Measurements from ENCODE around the gene OSBP2. TPM values are rescaled to one million over a fixed set of nuclear protein-coding genes. Genes with fewer than 3 reads are reported as not detected.

OSBP2 gene
- total and polyA plus RNA-seq, 2 of the 13 experiments (the other 11 are each of a cell fraction or from before 2014, with no cell fraction given) = 5.0 to 7.7 TPM

DNA sequence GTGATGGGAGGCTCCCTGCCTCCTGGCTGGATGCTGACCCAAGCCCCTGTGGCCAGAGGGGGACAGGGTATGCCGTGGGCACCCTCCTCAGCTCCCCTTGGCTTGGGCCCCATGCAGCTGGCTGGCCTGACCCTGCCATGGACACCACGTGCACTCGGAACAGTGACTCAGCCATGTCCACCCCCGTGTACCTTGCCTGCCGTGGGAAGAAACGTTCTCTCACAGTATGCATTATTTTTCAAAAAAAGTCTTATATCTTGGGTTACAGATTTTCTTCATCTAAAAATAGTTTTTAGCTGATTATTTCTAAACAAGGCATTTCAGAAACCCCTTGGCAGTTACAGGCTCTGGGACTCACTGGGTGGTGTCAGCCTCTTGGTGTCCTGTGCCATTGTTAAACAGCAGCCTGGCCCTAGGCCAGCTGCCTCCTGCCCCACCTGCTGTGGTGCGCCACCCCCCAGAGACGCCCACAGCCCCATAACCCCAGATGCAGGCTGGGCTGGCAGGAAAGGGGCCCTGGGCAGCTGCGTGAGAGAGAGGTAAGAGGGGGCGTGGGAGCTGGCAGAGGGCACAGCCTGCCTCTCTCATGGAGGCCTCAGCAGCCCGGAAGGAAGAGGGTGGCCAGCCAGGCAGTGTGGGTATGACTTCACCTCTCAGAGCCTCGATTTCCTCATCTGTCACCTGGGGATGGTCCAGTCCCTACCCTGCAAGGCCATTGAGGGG, 174.2 kb downstream of the OSBP2 start (continued):
- TF ChIP-seq, protein P1, sequence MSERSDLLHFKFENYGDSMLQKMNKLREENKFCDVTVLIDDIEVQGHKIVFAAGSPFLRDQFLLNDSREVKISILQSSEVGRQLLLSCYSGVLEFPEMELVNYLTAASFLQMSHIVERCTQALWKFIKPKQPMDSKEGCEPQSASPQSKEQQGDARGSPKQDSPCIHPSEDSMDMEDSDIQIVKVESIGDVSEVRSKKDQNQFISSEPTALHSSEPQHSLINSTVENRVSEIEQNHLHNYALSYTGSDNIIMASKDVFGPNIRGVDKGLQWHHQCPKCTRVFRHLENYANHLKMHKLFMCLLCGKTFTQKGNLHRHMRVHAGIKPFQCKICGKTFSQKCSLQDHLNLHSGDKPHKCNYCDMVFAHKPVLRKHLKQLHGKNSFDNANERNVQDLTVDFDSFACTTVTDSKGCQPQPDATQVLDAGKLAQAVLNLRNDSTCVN (CRISPR knock-in tag; IDR thresholded peaks at IDR 0.05; ENCODE audit: borderline replicate concordance) = no peak
- TF ChIP-seq, protein P2, sequence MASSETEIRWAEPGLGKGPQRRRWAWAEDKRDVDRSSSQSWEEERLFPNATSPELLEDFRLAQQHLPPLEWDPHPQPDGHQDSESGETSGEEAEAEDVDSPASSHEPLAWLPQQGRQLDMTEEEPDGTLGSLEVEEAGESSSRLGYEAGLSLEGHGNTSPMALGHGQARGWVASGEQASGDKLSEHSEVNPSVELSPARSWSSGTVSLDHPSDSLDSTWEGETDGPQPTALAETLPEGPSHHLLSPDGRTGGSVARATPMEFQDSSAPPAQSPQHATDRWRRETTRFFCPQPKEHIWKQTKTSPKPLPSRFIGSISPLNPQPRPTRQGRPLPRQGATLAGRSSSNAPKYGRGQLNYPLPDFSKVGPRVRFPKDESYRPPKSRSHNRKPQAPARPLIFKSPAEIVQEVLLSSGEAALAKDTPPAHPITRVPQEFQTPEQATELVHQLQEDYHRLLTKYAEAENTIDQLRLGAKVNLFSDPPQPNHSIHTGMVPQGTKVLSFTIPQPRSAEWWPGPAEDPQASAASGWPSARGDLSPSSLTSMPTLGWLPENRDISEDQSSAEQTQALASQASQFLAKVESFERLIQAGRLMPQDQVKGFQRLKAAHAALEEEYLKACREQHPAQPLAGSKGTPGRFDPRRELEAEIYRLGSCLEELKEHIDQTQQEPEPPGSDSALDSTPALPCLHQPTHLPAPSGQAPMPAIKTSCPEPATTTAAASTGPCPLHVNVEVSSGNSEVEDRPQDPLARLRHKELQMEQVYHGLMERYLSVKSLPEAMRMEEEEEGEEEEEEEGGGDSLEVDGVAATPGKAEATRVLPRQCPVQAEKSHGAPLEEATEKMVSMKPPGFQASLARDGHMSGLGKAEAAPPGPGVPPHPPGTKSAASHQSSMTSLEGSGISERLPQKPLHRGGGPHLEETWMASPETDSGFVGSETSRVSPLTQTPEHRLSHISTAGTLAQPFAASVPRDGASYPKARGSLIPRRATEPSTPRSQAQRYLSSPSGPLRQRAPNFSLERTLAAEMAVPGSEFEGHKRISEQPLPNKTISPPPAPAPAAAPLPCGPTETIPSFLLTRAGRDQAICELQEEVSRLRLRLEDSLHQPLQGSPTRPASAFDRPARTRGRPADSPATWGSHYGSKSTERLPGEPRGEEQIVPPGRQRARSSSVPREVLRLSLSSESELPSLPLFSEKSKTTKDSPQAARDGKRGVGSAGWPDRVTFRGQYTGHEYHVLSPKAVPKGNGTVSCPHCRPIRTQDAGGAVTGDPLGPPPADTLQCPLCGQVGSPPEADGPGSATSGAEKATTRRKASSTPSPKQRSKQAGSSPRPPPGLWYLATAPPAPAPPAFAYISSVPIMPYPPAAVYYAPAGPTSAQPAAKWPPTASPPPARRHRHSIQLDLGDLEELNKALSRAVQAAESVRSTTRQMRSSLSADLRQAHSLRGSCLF (CRISPR knock-in tag; IDR thresholded peaks at IDR 0.05; ENCODE audit: borderline replicate concordance) = no peak
- no peak for TF ChIP-seq ZNF496 (CRISPR knock-in tag; IDR thresholded peaks at IDR 0.05; ENCODE audit: insufficient replicate concordance)
- TF ChIP-seq, protein P3, sequence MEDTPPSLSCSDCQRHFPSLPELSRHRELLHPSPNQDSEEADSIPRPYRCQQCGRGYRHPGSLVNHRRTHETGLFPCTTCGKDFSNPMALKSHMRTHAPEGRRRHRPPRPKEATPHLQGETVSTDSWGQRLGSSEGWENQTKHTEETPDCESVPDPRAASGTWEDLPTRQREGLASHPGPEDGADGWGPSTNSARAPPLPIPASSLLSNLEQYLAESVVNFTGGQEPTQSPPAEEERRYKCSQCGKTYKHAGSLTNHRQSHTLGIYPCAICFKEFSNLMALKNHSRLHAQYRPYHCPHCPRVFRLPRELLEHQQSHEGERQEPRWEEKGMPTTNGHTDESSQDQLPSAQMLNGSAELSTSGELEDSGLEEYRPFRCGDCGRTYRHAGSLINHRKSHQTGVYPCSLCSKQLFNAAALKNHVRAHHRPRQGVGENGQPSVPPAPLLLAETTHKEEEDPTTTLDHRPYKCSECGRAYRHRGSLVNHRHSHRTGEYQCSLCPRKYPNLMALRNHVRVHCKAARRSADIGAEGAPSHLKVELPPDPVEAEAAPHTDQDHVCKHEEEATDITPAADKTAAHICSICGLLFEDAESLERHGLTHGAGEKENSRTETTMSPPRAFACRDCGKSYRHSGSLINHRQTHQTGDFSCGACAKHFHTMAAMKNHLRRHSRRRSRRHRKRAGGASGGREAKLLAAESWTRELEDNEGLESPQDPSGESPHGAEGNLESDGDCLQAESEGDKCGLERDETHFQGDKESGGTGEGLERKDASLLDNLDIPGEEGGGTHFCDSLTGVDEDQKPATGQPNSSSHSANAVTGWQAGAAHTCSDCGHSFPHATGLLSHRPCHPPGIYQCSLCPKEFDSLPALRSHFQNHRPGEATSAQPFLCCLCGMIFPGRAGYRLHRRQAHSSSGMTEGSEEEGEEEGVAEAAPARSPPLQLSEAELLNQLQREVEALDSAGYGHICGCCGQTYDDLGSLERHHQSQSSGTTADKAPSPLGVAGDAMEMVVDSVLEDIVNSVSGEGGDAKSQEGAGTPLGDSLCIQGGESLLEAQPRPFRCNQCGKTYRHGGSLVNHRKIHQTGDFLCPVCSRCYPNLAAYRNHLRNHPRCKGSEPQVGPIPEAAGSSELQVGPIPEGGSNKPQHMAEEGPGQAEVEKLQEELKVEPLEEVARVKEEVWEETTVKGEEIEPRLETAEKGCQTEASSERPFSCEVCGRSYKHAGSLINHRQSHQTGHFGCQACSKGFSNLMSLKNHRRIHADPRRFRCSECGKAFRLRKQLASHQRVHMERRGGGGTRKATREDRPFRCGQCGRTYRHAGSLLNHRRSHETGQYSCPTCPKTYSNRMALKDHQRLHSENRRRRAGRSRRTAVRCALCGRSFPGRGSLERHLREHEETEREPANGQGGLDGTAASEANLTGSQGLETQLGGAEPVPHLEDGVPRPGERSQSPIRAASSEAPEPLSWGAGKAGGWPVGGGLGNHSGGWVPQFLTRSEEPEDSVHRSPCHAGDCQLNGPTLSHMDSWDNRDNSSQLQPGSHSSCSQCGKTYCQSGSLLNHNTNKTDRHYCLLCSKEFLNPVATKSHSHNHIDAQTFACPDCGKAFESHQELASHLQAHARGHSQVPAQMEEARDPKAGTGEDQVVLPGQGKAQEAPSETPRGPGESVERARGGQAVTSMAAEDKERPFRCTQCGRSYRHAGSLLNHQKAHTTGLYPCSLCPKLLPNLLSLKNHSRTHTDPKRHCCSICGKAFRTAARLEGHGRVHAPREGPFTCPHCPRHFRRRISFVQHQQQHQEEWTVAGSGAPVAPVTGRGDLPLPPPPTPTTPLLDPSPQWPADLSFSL (CRISPR knock-in tag; IDR thresholded peaks at IDR 0.05) = no peak
- TF ChIP-seq ESRRA (CRISPR knock-in tag; IDR thresholded peaks at IDR 0.05; ENCODE audit: low read depth) = no peak
- no peak for TF ChIP-seq ZNF850 (CRISPR knock-in tag; conservative IDR thresholded peaks at IDR 0.05)
- no peak for TF ChIP-seq KDM5A (IDR thresholded peaks at IDR 0.05; ENCODE audit: borderline replicate concordance, low read length)
